ENCODE data around the gene S100A12. TPM values are rescaled to one million over a fixed set of nuclear protein-coding genes. Genes with fewer than 3 reads are reported as not detected.
"Not testable (repeated sequence)": the region's sequence is repeated elsewhere in the genome, so short reads cannot be mapped to it uniquely, and the experiment has no call there.

Gene S100A12
- total RNA-seq, result 7.6 TPM

DNA sequence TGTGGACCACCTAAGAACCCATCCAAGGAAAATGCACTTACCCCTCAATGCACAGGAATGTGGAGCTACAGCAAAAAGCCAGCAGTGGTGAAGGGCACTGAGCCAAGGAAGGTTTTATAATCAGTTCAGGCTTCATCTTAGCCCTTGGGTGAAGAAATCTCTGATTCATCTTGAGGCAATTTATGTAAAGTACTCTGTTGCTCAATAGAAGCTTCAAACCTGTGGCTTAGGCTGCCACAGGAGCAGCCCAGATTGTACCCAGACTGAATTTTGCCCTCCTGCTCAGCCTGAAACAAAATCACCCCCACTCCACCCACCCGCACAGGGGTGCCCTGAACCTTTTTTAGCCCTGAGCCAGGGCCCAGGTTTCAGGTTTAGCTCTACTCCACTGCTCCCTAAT lies at the start of gene S100A12:
TSS of gene S100A12 (minus strand) at position 111 of the 400 bp plus-strand sequence. CDS start 1,029 bp downstream, outside the sequence.
- DNase-seq, result no peak

DNA sequence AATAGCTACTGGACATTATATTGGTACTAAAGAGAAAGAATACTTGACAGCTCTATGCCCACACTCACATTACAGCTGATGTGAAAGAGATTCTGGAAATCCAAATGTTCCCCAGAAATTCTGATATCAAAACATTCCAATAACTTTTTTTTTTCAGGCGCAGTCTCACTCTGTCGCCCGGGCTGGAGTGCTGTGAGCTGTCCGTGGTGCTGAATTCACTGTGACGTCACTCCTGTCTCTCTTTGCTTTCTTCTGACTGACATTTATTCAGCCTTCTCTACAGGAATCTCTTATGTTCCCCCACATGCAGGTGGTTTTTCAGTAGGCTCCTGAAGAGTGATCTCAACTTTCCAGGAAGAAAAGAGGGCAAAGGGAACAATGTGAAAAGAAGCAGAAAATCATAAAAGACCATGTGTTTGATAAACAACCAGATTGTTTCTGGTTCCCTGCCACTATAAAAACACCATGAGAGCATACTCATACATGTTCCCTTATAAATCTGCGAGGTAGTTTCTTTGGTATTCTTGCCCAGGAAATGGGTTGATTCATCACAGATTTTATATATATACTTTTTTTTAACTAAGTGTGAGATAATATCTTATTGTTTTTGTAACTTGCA lies 47.1 kb upstream of the S100A12 start:
- peak; percentile 90 for DNase-seq

DNA sequence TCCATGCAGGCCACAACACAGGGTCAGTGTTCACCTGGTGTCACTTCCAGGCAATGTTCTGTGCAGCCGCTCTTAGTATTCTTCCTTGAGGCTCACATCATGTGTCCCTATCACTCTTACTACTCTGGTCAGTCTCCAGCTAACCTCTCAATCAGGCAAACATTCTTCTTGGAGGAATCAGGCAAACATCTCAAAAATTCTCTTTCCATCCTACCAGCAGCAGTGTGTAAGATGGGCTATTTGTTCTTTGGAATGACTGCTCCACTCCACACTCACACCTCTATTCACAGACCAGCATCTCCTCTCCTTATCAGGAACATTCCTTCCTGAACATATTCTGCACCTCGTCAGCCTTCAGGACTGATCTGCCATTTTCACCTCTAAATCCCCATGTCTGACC lies 44.9 kb upstream of the S100A12 start:
- DNase-seq, result no peak

DNA sequence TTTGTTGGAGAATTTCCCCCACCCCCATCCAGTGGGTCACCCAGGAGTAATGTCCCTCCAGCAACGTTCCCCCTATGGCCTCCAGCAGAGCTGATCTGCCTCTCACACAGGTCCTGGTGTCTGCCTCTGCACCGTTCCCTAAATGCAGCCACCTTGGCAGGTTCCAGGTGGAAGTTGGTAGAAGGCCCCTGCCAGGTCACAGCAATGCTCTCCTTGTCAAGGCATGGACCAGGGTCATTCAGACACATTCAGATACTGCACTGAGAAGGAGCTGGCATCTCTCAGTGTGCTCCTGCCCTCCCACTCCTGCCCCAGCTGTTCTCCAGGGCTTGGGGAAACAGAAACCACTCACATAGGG lies 44.0 kb upstream of the S100A12 start:
- DNase-seq, result not testable (repeated sequence)

DNA sequence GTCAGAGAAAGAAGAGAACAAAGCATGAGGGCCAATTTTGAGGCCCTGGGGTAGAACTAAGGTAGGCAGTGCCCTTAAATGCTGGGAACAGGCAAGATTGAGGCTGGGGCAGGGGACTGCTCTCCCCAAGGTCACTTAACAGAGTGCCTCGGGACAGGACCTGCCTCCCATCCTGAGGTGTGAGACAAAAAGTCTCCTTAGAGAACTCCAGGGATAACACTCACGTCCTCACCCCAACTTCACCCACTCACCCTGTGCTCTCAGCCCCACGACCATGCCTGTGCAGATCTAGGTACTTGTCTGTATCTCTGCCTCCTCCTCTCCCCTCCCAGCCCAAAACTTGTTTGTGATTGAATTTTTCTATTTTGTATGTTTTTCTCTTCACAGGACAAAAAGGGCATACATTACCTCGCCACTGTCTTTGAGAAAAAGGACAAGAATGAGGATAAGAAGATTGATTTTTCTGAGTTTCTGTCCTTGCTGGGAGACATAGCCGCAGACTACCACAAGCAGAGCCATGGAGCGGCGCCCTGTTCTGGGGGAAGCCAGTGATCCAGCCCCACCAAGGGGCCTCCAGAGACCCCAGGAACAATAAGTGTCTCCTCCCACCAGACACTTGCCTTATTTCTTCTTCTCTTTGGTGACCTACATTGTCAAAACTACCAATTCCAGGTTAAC lies 43.5 kb upstream of the S100A12 start:
- not testable (repeated sequence) for DNase-seq

DNA sequence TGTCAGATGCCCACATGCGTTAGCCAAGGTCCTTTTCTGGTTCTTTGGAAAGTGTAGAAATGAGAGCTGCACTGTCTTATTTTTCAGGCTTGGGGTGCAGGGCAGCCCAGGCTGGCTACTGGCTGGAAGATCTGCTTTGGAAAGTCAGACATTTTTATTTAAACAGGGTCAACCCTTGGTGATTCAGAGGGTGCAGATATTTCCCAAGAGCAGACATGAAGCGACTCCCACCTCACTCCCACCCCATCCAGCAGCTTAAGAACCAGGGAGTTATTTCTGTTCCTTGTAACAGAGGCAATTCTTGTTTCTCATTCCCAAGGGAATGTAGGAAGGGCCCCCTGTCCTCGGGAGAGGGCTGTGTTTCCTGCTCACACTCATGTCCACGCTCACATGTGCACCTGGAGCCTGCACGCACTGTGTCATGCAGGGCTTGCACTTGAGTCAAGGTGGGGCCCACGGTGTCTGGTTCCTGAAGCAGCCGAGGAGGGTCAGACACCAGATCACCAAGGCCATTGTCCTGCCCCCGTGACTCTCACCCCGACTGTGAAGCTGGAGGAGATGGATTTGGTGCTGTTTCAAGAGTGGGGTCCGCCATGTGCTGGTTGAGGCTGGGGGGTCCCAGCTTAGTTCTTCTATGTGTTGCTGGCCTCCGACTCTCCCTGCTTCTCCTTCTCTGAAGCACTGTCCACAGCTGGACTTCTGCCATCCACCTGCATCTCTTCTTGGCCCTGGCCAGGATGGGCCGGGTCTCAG lies 41.9 kb upstream of the S100A12 start:
- DNase-seq, result no peak

DNA sequence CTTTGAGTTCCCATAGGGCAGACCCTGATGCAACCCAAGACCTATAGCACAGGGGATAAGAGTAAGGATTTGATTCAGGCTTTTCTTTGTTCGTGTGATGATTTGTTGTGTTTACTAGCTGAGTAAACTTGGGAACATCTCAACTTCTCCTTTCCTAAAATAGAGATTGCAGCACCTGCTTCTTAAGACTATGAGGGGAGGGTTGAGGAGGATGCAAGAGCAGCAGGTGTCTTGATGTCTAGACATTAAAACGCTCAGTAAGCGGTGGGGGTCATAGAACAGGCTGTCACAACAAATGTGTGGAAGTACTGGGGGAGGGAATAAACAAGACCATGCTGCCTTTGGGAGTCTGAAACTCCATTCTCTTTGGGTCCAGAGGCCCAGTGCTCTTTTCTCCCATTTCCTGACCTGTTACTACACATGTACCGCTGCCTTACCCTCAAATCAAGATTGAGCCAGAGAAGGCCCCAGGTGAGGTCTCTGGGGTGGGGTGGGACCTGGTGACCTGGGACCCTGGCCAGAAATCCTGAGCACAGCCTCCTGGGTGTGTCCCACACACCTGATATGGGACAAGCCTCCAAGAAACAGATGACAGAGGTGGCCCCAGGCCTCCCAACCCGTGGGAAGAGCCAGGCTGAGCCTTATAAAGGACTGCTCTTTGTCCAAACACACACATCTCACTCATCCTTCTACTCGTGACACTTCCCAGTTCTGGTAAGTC lies 40.6 kb upstream of the S100A12 start, which contains the start of gene S100A7A:
TSS of gene S100A7A (plus strand) at position 671 of the 721 bp plus-strand sequence. CDS start 1,563 bp downstream, outside the sequence.
- DNase-seq, result no peak

DNA sequence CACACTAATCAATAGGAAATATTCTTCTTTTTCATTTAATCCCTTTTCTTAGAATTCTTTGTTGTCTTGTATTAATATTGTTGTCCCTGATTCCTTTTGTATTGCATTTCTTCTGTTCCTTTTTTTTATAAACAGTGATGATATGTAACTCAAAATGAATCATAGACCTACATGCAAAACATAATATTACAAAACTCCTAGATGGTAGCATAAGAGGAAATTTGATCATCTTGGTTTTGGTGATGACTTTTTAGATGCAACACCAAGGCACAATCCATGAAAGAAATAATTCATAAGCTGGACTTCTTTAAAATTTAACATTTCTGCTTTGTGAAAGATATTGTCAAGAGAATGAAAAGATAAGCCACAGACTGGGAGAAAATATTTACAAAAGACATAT lies 38.5 kb upstream of the S100A12 start:
- DNase-seq, result not testable (repeated sequence)

DNA sequence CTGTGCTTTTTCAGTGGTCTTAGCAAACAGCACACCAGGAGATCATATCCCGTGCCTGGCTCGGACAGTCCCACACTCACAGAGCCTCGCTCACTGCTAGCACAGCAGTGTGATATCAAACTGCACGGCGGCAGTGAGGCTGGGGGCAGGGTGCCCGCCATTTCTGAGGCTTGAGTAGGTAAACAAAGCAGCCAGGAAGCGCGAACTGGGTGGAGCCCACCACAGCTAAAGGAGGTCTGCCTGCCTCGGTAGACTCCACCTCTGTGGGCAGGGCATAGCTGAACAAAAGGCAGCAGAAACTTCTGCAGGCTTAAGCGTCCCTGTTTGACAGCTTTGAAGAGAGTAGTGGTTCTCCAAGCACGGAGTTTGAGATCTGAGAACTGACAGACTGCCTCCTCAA lies 31.9 kb upstream of the S100A12 start:
- not testable (repeated sequence) for DNase-seq

DNA sequence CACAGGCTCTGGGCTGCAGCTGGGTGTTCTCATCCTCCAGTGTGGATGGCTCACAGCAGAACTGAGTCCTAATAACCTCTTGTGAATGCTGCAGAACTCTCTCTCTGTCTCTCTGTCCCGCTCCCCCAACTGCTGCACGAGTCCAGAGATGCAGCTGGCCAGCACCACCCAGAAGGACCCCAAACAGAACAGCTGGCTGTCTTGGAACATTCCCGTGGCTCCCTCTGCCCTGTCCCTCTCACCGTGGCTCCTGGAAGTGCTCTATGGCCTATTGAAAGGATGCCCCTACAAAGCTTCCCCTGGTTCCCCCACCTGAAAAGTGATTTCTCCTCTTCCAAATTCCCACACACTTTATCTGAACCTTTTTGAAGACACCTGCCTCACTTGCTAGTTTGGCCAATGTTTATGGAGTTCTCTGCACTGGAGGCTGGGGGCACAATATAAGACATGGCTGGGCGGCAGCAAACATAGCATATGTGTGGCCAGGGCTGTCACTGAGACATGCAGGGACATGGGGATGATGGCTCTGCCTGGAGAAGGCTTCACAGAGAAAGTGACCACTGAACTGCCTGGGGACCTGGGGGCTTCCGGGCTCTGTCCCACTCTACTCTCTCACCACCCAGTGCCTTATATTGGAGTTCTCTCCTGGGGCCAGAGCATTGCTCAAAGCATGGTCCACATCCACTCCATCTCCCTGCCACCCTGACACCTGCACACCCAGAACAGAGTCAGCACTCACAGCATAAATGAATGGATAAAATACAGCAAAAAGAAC lies 30.6 kb upstream of the S100A12 start:
- not testable (repeated sequence) for DNase-seq

DNA sequence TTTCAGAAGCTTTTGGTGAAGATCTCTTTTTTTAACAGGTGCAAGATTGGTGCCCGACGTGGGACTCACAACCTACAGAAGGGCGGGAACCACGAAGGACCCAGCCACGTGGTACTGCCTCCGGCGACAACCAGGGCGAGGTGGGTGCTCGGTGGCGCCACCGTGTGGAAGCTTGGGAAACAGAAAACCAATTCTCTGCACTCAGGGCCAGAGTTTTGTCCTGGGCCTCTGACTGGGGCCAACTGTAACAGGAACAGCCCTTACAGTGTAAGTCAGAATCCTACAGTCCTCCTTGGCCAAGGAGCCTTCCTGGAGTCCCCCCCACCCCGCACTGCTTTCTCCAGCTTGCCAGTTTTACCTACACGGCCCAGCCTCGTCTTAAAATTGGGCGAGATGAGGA lies 29.3 kb upstream of the S100A12 start:
- DNase-seq, result no peak

DNA sequence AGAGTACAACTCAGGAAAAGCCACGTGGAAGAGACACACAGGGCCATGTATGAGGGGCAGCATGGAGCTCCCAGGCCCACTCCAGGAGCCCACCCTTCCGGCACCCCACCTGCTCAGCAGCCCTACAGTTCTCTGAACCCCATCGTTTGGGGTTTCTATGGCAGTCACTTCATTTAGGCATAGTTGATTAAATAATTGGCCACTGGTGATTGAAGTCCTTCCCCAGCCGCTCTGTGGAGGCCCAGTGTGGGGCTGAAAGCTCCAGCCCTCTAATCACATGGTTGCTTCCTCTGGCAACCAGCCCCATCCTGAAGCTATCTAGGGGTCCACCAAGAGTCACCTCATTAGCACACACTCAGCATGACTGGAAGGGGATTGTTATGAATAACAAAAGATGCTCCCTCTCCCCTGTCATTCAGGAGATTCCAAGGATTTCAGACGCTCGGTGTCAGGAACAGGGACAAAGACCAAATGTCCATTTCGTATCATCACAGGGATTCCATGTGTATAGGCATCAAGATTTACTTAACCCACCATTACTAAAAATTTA lies 28.7 kb upstream of the S100A12 start:
- no peak for DNase-seq

DNA sequence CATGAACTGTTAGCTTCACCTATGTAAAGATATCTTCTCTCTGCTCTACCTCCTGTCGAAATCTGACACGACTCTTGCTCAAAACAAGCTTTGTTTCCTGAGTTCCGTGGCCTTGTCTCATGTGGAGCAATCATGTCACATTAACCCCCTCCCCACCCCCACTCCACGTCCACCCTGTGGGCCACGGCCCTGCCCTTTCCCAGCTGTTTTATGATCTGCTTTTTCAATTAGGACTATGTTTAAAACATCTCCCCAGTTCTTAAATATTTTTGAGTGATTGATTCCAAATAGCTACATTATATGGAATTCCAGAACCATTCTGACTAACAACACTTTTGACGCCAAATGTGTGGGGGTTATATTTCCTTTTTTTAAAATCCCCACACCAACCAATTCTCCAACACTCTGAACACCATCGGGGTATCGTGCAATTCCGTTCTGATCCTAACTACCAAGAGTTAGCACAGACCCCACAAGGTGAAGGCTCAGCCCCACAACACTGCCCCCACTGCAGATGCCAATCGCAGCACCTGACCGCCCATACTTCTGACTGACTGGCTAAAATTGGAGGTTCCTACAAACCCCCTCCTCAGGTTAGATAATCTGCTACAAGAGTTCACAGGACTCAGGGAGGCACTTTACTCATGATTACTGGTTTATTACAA lies 28.1 kb upstream of the S100A12 start:
- DNase-seq, result no peak

DNA sequence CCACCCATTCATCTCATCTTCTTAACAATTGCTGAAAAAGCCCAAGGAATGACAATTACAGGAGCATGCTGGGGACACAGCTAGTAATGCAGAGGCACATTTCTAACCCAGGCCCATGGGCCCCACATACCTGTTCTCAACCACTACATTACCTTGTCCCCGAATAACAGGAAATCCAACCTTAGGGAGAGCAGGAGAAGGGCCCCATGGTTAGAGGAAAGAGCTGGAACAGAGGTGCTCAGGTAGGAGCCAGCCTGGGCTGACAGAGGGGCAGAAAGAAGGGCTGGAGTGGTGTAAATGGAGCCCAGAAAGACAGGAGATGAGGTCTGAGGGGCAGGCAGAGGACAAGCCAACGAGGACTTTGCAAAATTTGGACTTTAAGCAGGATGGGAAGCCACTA lies 26.8 kb upstream of the S100A12 start:
- no peak for DNase-seq

DNA sequence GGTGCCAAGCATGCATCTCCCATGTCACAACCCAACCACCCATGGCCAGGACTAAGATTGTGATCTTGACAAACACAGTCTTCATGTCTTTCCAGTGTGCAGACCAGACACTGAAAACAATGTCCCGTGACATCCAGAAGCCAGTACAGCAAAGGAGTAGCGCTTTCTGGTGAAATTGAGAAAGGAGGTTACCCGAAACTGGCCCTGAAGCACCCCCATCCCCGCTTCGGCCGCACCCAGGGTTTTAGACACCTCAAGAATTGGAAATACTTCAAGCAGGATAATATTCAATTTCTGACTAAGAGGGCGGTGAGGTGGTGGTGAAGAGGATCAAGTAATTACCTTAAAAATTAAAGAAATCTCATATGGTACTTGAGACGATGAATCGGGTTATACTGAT lies 26.0 kb upstream of the S100A12 start:
- DNase-seq, result no peak

DNA sequence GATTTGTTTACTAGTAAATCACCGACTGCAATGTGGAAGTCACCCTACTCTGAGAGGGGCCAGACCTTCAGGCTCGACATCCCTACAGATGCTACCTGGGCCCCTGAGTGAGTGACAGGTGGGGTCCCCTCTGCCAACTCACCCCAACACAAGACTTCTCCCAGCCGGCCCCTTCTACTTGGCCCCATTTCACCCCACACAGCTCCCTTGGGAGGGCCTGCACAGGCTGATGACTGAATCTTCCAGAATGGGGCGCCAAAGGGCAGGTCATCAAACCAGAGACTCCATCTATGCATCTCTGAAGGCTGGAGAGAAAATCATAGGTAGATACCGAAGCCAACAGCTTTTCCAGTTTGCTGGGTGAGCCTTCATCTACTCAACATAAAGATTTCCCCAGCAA lies 24.8 kb upstream of the S100A12 start:
- no peak for DNase-seq

DNA sequence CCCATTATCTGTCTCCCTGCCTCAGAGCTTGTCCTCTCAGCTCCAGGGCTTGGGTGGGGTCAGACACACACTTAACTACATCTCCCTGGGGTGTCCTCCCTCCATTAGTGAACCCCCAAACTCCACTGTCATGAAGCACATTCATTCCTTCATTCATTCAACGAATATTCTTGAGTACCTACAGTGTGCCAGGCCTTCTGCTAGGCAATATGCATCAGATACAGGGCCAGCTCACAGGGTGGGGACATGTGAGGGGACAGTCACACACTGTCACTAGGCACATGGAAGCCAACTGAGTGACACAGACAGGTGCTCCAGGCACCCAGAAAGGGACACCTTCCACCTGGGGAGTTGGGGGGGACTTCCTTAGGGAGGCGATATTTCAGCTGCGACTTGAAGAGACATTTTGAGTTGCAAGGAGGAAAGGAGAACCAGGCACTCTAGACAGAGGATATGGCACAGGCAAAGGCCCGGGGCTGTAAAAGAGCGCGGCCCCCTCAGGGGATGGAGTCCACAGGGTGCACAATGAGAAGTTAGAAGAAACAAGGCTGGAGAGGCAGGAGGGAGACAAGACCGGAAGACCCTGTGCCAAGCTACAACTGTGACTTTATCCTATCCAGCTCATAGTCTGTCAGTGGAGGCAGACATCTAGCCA lies 24.1 kb upstream of the S100A12 start:
- DNase-seq, result no peak

DNA sequence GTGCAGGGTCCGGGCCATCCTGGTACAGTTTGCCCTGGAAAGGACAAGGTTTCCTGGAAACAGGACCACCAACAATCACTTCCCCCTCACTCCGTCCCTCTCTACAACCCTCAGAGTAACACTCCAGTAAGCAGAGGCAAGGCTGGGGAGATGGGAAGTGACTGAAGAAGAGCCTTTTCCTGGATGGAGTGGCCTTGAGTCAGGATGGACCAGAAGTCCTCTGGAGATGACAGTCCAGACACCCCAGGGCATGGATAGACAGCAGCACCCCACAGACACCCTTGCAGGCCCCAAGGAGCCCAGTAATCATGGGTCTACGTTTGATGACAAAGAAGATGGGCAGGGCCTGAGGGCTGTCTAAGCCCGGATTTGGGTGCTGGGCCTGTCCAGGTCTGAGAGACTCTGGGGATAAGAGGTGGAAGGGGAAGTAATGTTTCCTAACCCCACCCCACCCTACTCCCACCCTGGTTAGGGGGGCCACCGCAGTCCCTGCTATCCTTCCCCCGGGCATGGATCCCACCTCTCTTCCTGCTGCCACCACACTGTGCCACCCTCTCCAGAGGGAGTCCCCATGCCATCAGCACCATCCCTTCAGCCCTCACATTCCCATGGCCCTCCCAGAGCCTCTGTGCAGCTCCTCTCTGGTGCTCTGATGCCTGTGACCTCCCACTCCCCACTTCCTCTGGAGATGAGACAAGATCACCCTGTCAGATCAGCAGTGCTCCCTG lies 22.7 kb upstream of the S100A12 start:
- no peak for DNase-seq

DNA sequence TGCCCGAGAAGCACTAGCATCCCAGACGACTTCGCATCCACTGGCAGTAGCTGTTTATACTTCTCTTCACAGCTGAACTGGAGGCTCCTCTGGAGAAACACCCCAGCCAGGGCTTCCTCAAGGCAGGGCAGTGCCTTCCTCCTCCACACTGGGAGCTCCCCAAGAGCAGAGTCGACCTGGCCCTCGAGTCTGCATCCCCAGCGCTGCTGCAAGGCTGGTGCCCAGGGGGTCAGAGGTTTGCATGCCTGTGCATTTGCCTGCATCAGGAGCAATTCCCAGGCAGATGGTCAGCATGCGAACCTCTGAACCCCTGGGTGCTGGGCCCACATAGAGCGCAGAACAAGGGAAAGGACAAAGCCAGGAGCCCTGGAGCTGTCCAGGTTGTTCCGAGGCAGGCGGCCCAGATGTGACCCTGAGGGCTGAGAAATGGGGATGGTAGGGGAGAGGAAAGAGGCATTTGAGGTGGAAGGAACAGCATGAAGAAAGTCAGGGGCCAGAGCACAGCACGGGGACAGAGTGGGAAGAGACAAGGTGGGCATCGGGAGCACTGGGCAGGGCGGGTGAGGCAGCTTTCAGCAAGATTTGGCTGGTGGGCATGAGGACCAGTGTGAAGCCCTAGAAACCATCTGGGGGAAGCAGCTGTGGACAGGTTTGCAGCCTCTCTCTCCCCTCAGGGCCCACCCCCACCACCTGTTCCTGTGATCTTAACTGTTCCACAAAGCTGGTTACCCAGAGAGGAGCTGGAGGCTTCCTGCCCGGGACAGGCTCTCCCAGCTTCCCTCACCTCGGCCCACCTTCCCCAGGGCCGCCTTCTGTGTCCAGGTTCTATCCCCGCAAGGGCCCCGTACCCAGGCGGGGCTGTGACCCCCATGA lies 21.9 kb upstream of the S100A12 start:
- DNase-seq, result no peak

Data from tongue (tissue), 2 donors.